SK-N-MC (cell line): ENCODE measurements around the gene LAMB4.

ENCODE experiments used
- DNase-seq: peaks from one replicate; pipeline ENCODE4 v3.0.0-alpha.2; 2011; ENCODE audit warnings: low read depth, low spot score
- H3K27ac ChIP-seq: fragments of 200-600 bp; sonication (generic); 2 replicates; pipeline ENCODE4 v1.5.1; 2016; ENCODE audit warnings: mixed run types
- H3K36me3 ChIP-seq: fragments of 200-600 bp; sonication (generic); 2 replicates; pipeline ENCODE4 v1.6.1; 2017; ENCODE audit warnings: antibody characterized with exemption, low read length, mixed read lengths; ENCODE audit not compliant: insufficient read depth
- H3K4me3 ChIP-seq: fragments of 200-600 bp; sonication (generic); 2 replicates; pipeline ENCODE4 v1.5.1; 2016
- H3K9ac ChIP-seq: fragments of 200-600 bp; sonication (generic); 2 replicates; pipeline ENCODE4 v1.8.0; 2017; ENCODE audit warnings: mixed run types, mixed read lengths; ENCODE audit not compliant: insufficient read length
- H3K9me3 ChIP-seq: fragments of 200-600 bp; sonication (generic); 2 replicates; pipeline ENCODE4 v1.6.1; 2017; ENCODE audit warnings: low read depth, mild to moderate bottlenecking, antibody characterized with exemption, low read length, moderate library complexity, mixed read lengths
- EZH2 ChIP-seq: fragments of 200-600 bp; sonication (generic); IDR thresholded peaks from one replicate; pipeline ENCODE4 v1.6.1; 2017; ENCODE audit warnings: antibody characterized with exemption
- FOXP2 ChIP-seq: optimal IDR thresholded peaks from 2 replicates; pipeline ENCODE3; 2011; ENCODE audit warnings: mild to moderate bottlenecking, moderate library complexity; ENCODE audit not compliant: insufficient read depth; ENCODE audit errors: extremely low read length, control extremely low read depth
- POLR2AphosphoS5 ChIP-seq: IDR thresholded peaks from 2 replicates; pipeline ENCODE4 v1.6.1; 2012; ENCODE audit warnings: mild to moderate bottlenecking, low read depth, low read length, borderline replicate concordance

Gene LAMB4

GRCh38 chr7:108083980-108084379 is 46.2 kb downstream of the LAMB4 start:
- Histone ChIP-seq H3K9me3 (peaks cover 6% of the 10 kb centered on the region; the same call in 1 of the 2 replicates), H3K27ac (no peak overlapping the region), H3K4me3 (no peak overlapping the region), H3K36me3 (no peaks in the 10 kb centered on the region), H3K9ac (no peak overlapping the region)
- TF ChIP-seq EZH2 (no peak), POLR2AphosphoS5 (no peak), FOXP2 (no peak)
- no peak for DNase-seq

GRCh38 chr7:108079648-108080591 is 50.2 kb downstream of the LAMB4 start:
- peak overlapping the region; percentile 51 for H3K9ac ChIP-seq
- no peak; the same call in 1 of the 2 replicates for TF ChIP-seq POLR2AphosphoS5
- TF ChIP-seq EZH2 = no peak
- TF ChIP-seq FOXP2 = no peak
- peak overlapping the region; percentile 96 for H3K27ac ChIP-seq
- no peak for DNase-seq
- H3K36me3 ChIP-seq = no peaks in the 10 kb centered on the region
- H3K4me3 ChIP-seq = peak overlapping the region; percentile 68
- peaks cover 6% of the 10 kb centered on the region; the same call in 1 of the 2 replicates for H3K9me3 ChIP-seq

GRCh38 chr7:108079276-108079647 is 50.9 kb downstream of the LAMB4 start:
- H3K9ac ChIP-seq = peak overlapping the region; percentile 51
- peak overlapping the region; percentile 96 for H3K27ac ChIP-seq

GRCh38 chr7:108078691-108079090 is 51.5 kb downstream of the LAMB4 start:
- Histone ChIP-seq H3K4me3 (no peak overlapping the region), H3K9me3 (peaks cover 6% of the 10 kb centered on the region; the same call in 1 of the 2 replicates), H3K27ac (no peak overlapping the region; the same call in 1 of the 2 replicates), H3K9ac (no peak overlapping the region), H3K36me3 (no peaks in the 10 kb centered on the region)
- no peak for DNase-seq
- TF ChIP-seq EZH2 = no peak
- TF ChIP-seq POLR2AphosphoS5 = no peak
- TF ChIP-seq FOXP2 = no peak

More at GRCh38 chr7:108079276-108079647, 50.9 kb downstream of the LAMB4 start:
- H3K36me3 ChIP-seq = no peaks in the 10 kb centered on the region
- no peak for DNase-seq
- TF ChIP-seq POLR2AphosphoS5 (no peak), FOXP2 (no peak)
- peak overlapping the region; percentile 68 for H3K4me3 ChIP-seq
- H3K9me3 ChIP-seq = peaks cover 6% of the 10 kb centered on the region; the same call in 1 of the 2 replicates

- DNase-seq = no peak
- TF ChIP-seq POLR2AphosphoS5 (no peak), FOXP2 (no peak), EZH2 (no peak)
- no peak overlapping the region for H3K4me3 ChIP-seq
- no peaks in the 10 kb centered on the region for H3K36me3 ChIP-seq
- H3K9ac ChIP-seq = no peak overlapping the region
- H3K27ac ChIP-seq = no peak overlapping the region
- peaks cover 6% of the 10 kb centered on the region; the same call in 1 of the 2 replicates for H3K9me3 ChIP-seq
These were observed 51.9 kb downstream of the LAMB4 start for GRCh38 chr7:108078211-108078673.

GRCh38 chr7:108077709-108078108 is 52.5 kb downstream of the LAMB4 start:
- H3K36me3 ChIP-seq = no peaks in the 10 kb centered on the region
- H3K4me3 ChIP-seq = no peak overlapping the region
- H3K27ac ChIP-seq = no peak overlapping the region
- peaks cover 6% of the 10 kb centered on the region; the same call in 1 of the 2 replicates for H3K9me3 ChIP-seq
- TF ChIP-seq POLR2AphosphoS5 = no peak
- no peak for TF ChIP-seq FOXP2
- no peak for DNase-seq
- H3K9ac ChIP-seq = no peak overlapping the region

- H3K9me3 ChIP-seq = peaks cover under 1% of the 10 kb centered on the region; the same call in 1 of the 2 replicates
- H3K27ac ChIP-seq = no peak overlapping the region
- no peak for DNase-seq
- no peak overlapping the region for H3K4me3 ChIP-seq
- H3K36me3 ChIP-seq = no peaks in the 10 kb centered on the region
- TF ChIP-seq FOXP2 (no peak), POLR2AphosphoS5 (no peak), EZH2 (no peak)
- no peak overlapping the region for H3K9ac ChIP-seq
These were observed 54.0 kb downstream of the LAMB4 start for GRCh38 chr7:108076156-108076555.

GRCh38 chr7:108073305-108074070 is 56.7 kb downstream of the LAMB4 start:
- no peak overlapping the region for H3K27ac ChIP-seq
- H3K9ac ChIP-seq = no peak overlapping the region
- no peak overlapping the region for H3K4me3 ChIP-seq
- no peaks in the 10 kb centered on the region for H3K9me3 ChIP-seq
- no peaks in the 10 kb centered on the region for H3K36me3 ChIP-seq
- no peak for DNase-seq
- TF ChIP-seq FOXP2 (no peak), EZH2 (no peak), POLR2AphosphoS5 (no peak)
